Measurements from ENCODE around the gene CD276.

Gene CD276

GRCh38 chr15:73741321-73741836 is 57.2 kb downstream of the CD276 start:
- H3K27ac Mint-ChIP-seq: no peak overlapping the region
- H3K4me3 Mint-ChIP-seq: no peak overlapping the region
- H3K27me3 Mint-ChIP-seq (ENCODE audit: low read depth): peaks cover 5% of the 10 kb centered on the region
- H3K9me3 Mint-ChIP-seq: no peaks in the 10 kb centered on the region
- no peaks in the 10 kb centered on the region for H3K36me3 Mint-ChIP-seq (ENCODE audit: low read depth)
- H3K4me1 Mint-ChIP-seq (ENCODE audit: low read depth): no peaks in the 10 kb centered on the region

- Mint-ChIP-seq H3K27me3 (ENCODE audit: low read depth) (peaks cover 19% of the 10 kb centered on the region), H3K27ac (no peak overlapping the region), H3K9me3 (no peaks in the 10 kb centered on the region), H3K4me3 (no peak overlapping the region), H3K4me1 (ENCODE audit: low read depth) (no peaks in the 10 kb centered on the region), H3K36me3 (ENCODE audit: low read depth) (no peaks in the 10 kb centered on the region)
Measured at GRCh38 chr15:73744293-73744692, 60.1 kb downstream of the CD276 start.

GRCh38 chr15:73745073-73745472 is 60.9 kb downstream of the CD276 start:
- Mint-ChIP-seq H3K4me1 (ENCODE audit: low read depth) (no peaks in the 10 kb centered on the region), H3K4me3 (no peak overlapping the region), H3K27ac (no peak overlapping the region), H3K36me3 (ENCODE audit: low read depth) (no peaks in the 10 kb centered on the region), H3K27me3 (ENCODE audit: low read depth) (peaks cover 27% of the 10 kb centered on the region), H3K9me3 (no peaks in the 10 kb centered on the region)

- H3K27ac Mint-ChIP-seq: no peak overlapping the region
- no peak overlapping the region for H3K4me3 Mint-ChIP-seq
- peaks cover 37% of the 10 kb centered on the region for H3K27me3 Mint-ChIP-seq (ENCODE audit: low read depth)
- H3K36me3 Mint-ChIP-seq (ENCODE audit: low read depth): no peaks in the 10 kb centered on the region
- no peaks in the 10 kb centered on the region for H3K9me3 Mint-ChIP-seq
- no peaks in the 10 kb centered on the region for H3K4me1 Mint-ChIP-seq (ENCODE audit: low read depth)
Measured at GRCh38 chr15:73746261-73746660, 62.1 kb downstream of the CD276 start.

GRCh38 chr15:73746883-73747282 is 62.7 kb downstream of the CD276 start:
- H3K36me3 Mint-ChIP-seq (ENCODE audit: low read depth): no peaks in the 10 kb centered on the region
- H3K27me3 Mint-ChIP-seq (ENCODE audit: low read depth): peaks cover 41% of the 10 kb centered on the region
- no peak overlapping the region for H3K4me3 Mint-ChIP-seq
- no peak overlapping the region for H3K27ac Mint-ChIP-seq
- no peaks in the 10 kb centered on the region for H3K9me3 Mint-ChIP-seq
- no peaks in the 10 kb centered on the region for H3K4me1 Mint-ChIP-seq (ENCODE audit: low read depth)

GRCh38 chr15:73747847-73748590 is 63.8 kb downstream of the CD276 start:
- peaks cover 41% of the 10 kb centered on the region for H3K27me3 Mint-ChIP-seq (ENCODE audit: low read depth)
- H3K4me3 Mint-ChIP-seq: no peak overlapping the region
- no peaks in the 10 kb centered on the region for H3K4me1 Mint-ChIP-seq (ENCODE audit: low read depth)
- no peaks in the 10 kb centered on the region for H3K9me3 Mint-ChIP-seq
- no peaks in the 10 kb centered on the region for H3K36me3 Mint-ChIP-seq (ENCODE audit: low read depth)
- H3K27ac Mint-ChIP-seq: no peak overlapping the region

GRCh38 chr15:73748730-73749129 is 64.5 kb downstream of the CD276 start:
- H3K36me3 Mint-ChIP-seq (ENCODE audit: low read depth): no peaks in the 10 kb centered on the region
- no peaks in the 10 kb centered on the region for H3K4me1 Mint-ChIP-seq (ENCODE audit: low read depth)
- H3K9me3 Mint-ChIP-seq: no peaks in the 10 kb centered on the region
- no peak overlapping the region for H3K4me3 Mint-ChIP-seq
- H3K27me3 Mint-ChIP-seq (ENCODE audit: low read depth): peaks cover 44% of the 10 kb centered on the region
- no peak overlapping the region for H3K27ac Mint-ChIP-seq

GRCh38 chr15:73749533-73749932 is 65.3 kb downstream of the CD276 start:
- H3K4me1 Mint-ChIP-seq (ENCODE audit: low read depth): no peaks in the 10 kb centered on the region
- no peak overlapping the region for H3K27ac Mint-ChIP-seq
- H3K36me3 Mint-ChIP-seq (ENCODE audit: low read depth): no peaks in the 10 kb centered on the region
- no peak overlapping the region for H3K4me3 Mint-ChIP-seq
- H3K27me3 Mint-ChIP-seq (ENCODE audit: low read depth): peaks cover 52% of the 10 kb centered on the region
- H3K9me3 Mint-ChIP-seq: no peaks in the 10 kb centered on the region

GRCh38 chr15:73749971-73750370 is 65.8 kb downstream of the CD276 start:
- no peak overlapping the region for H3K27ac Mint-ChIP-seq
- H3K4me1 Mint-ChIP-seq (ENCODE audit: low read depth): no peaks in the 10 kb centered on the region
- H3K36me3 Mint-ChIP-seq (ENCODE audit: low read depth): no peaks in the 10 kb centered on the region
- H3K27me3 Mint-ChIP-seq (ENCODE audit: low read depth): peaks cover 56% of the 10 kb centered on the region
- H3K9me3 Mint-ChIP-seq: no peaks in the 10 kb centered on the region
- H3K4me3 Mint-ChIP-seq: no peak overlapping the region

GRCh38 chr15:73750438-73750837 is 66.3 kb downstream of the CD276 start:
- Mint-ChIP-seq H3K27ac (no peak overlapping the region), H3K4me1 (ENCODE audit: low read depth) (no peaks in the 10 kb centered on the region), H3K9me3 (no peaks in the 10 kb centered on the region), H3K4me3 (no peak overlapping the region), H3K27me3 (ENCODE audit: low read depth) (peaks cover 55% of the 10 kb centered on the region), H3K36me3 (ENCODE audit: low read depth) (no peaks in the 10 kb centered on the region)

- Mint-ChIP-seq H3K9me3 (no peaks in the 10 kb centered on the region), H3K4me1 (ENCODE audit: low read depth) (no peaks in the 10 kb centered on the region), H3K27me3 (ENCODE audit: low read depth) (peaks cover 60% of the 10 kb centered on the region), H3K27ac (no peak overlapping the region), H3K36me3 (ENCODE audit: low read depth) (no peaks in the 10 kb centered on the region), H3K4me3 (no peak overlapping the region)
Measured at GRCh38 chr15:73750951-73751350, 66.8 kb downstream of the CD276 start.

- Mint-ChIP-seq H3K27me3 (ENCODE audit: low read depth) (peaks cover 65% of the 10 kb centered on the region), H3K4me3 (no peak overlapping the region), H3K36me3 (ENCODE audit: low read depth) (no peaks in the 10 kb centered on the region), H3K27ac (no peak overlapping the region), H3K4me1 (ENCODE audit: low read depth) (no peaks in the 10 kb centered on the region), H3K9me3 (no peaks in the 10 kb centered on the region)
Measured at GRCh38 chr15:73751511-73751898, 67.3 kb downstream of the CD276 start.

- Mint-ChIP-seq H3K4me1 (ENCODE audit: low read depth) (no peaks in the 10 kb centered on the region), H3K9me3 (no peaks in the 10 kb centered on the region), H3K27me3 (ENCODE audit: low read depth) (peaks cover 65% of the 10 kb centered on the region), H3K27ac (no peak overlapping the region), H3K4me3 (no peak overlapping the region), H3K36me3 (ENCODE audit: low read depth) (no peaks in the 10 kb centered on the region)
Measured at GRCh38 chr15:73751899-73752805, 68.0 kb downstream of the CD276 start.

GRCh38 chr15:73752806-73753193 is 68.6 kb downstream of the CD276 start:
- Mint-ChIP-seq H3K9me3 (no peaks in the 10 kb centered on the region), H3K4me3 (no peak overlapping the region), H3K36me3 (ENCODE audit: low read depth) (no peaks in the 10 kb centered on the region), H3K27ac (no peak overlapping the region), H3K27me3 (ENCODE audit: low read depth) (peaks cover 61% of the 10 kb centered on the region), H3K4me1 (ENCODE audit: low read depth) (no peaks in the 10 kb centered on the region)
